ENCODE data around the gene TGFB1I1.

The TGFB1I1 gene

DNA sequence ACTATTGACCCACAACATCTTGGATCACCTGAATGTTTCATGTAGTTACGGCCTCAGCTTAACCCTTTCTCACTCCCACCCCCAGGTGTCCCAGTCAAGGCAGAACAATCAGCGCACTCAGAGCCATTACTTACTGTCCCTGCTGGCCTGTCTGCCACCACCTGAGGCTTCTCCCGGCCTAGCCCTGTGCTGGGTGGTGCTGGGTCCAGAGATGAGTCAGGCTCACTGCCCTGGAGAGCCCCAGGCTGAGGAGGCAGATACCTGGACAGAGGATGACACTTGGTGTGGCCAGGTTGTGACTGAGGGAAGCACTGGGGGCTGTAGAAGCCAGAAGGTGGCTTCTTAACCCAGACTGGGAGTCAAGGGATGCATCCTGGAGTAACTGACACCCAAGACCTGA is 7.0 kb downstream of the TGFB1I1 start:
- H3F3A ChIP-seq (ENCODE audit: insufficient read depth), result no peaks in the 10 kb centered on the region
- H3K4me3 ChIP-seq (ENCODE audit: insufficient read depth, low read length, poor library complexity, severe bottlenecking), result no peak overlapping the region
- no peak overlapping the region for H2AFZ ChIP-seq (ENCODE audit: low read depth, low read length, severe bottlenecking)
- H3K9ac ChIP-seq (ENCODE audit: low read length), result no peak overlapping the region
- no peaks in the 10 kb centered on the region for H3K79me2 ChIP-seq (ENCODE audit: insufficient read depth, low read length)
- no peaks in the 10 kb centered on the region for H4K20me1 ChIP-seq (ENCODE audit: low read depth, low read length)
- H3K36me3 ChIP-seq (ENCODE audit: low read length), result no peaks in the 10 kb centered on the region
- no peak overlapping the region for H3K4me2 ChIP-seq (ENCODE audit: low read depth, low read length, poor library complexity, severe bottlenecking)
- no peak for TF ChIP-seq EZH2phosphoT487 (conservative IDR thresholded peaks at IDR 0.05; ENCODE audit: low read length)
- TF ChIP-seq, protein P1, sequence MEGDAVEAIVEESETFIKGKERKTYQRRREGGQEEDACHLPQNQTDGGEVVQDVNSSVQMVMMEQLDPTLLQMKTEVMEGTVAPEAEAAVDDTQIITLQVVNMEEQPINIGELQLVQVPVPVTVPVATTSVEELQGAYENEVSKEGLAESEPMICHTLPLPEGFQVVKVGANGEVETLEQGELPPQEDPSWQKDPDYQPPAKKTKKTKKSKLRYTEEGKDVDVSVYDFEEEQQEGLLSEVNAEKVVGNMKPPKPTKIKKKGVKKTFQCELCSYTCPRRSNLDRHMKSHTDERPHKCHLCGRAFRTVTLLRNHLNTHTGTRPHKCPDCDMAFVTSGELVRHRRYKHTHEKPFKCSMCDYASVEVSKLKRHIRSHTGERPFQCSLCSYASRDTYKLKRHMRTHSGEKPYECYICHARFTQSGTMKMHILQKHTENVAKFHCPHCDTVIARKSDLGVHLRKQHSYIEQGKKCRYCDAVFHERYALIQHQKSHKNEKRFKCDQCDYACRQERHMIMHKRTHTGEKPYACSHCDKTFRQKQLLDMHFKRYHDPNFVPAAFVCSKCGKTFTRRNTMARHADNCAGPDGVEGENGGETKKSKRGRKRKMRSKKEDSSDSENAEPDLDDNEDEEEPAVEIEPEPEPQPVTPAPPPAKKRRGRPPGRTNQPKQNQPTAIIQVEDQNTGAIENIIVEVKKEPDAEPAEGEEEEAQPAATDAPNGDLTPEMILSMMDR (IDR thresholded peaks at IDR 0.05; ENCODE audit: insufficient read depth, low read length, poor library complexity, severe bottlenecking), result no peak
- no peaks in the 10 kb centered on the region for H3K27me3 ChIP-seq (ENCODE audit: low read length)
- no peak overlapping the region for H3K27ac ChIP-seq (ENCODE audit: low read depth, low read length)
- H3K9me2 ChIP-seq (replicated peaks; ENCODE audit: insufficient read depth, low read length), result no peaks in the 10 kb centered on the region
- H3K9me3 ChIP-seq (ENCODE audit: insufficient read depth, low read length), result no peaks in the 10 kb centered on the region

DNA sequence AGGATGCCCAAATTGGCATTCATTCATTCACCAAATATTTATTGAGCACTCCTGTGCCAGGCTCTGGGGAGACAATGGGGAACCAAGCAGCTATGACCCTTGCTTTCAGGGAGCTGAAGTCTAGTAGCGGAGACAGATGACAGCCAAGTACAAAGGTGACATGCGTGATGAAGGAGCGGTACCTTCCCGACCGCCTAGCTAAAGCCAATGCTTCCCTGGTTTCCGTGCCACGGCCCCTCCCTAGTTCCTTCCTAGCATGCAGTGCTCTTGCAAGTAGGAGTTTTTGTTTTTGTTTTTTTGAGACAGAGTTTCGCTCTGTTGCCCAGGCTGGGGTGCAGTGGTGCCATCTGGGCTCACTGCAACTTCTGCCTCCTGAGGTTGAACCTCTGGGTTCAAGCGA is 7.8 kb downstream of the TGFB1I1 start:
- Histone ChIP-seq H3K4me3 (ENCODE audit: insufficient read depth, low read length, poor library complexity, severe bottlenecking) (no peak overlapping the region), H3K4me2 (ENCODE audit: low read depth, low read length, poor library complexity, severe bottlenecking) (no peak overlapping the region), H3F3A (ENCODE audit: insufficient read depth) (no peaks in the 10 kb centered on the region), H3K36me3 (ENCODE audit: low read length) (no peaks in the 10 kb centered on the region), H3K9ac (ENCODE audit: low read length) (no peak overlapping the region), H3K27ac (ENCODE audit: low read depth, low read length) (no peak overlapping the region), H3K9me2 (replicated peaks; ENCODE audit: insufficient read depth, low read length) (no peaks in the 10 kb centered on the region), H2AFZ (ENCODE audit: low read depth, low read length, severe bottlenecking) (no peak overlapping the region), H3K9me3 (ENCODE audit: insufficient read depth, low read length) (no peaks in the 10 kb centered on the region), H4K20me1 (ENCODE audit: low read depth, low read length) (no peaks in the 10 kb centered on the region), H3K27me3 (ENCODE audit: low read length) (no peaks in the 10 kb centered on the region), H3K79me2 (ENCODE audit: insufficient read depth, low read length) (no peaks in the 10 kb centered on the region)
- TF ChIP-seq, protein P1 (IDR thresholded peaks at IDR 0.05; ENCODE audit: insufficient read depth, low read length, poor library complexity, severe bottlenecking), result no peak
- TF ChIP-seq EZH2phosphoT487 (conservative IDR thresholded peaks at IDR 0.05; ENCODE audit: low read length), result no peak

DNA sequence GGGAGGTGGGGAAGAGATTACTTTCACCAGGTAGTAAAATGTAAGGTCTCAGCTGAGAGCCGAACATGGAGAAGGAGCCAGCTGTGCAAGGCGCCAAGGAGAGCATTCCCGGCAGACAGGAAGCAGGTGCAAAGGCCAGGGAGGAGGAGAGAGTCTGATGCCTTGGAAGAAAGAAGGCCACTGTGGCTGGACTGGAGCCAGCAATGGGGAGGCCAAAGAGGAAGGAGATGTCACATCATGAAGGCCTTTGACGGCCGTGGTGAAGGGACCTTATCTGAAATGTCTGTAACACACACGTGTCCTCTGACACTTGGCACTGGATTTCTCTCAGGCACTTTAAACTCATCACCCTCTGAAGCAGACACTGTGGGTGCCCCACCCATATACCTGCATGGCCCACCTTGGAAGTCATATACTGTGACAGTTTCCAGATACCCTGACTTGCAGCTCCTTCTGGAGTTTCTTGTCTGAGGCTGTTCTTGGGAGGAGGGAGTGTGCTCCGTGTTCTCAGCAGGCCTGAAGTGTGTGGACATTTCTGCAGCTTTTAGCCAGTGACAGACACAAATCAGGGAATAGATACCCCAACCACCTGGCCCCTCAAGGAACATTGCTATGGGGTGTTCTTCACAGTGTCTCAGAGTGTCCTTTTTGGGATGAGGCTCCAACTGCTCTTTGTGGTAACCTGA is 9.0 kb downstream of the TGFB1I1 start:
- no peaks in the 10 kb centered on the region for H3K9me3 ChIP-seq (ENCODE audit: insufficient read depth, low read length)
- H3K9me2 ChIP-seq (replicated peaks; ENCODE audit: insufficient read depth, low read length), result no peaks in the 10 kb centered on the region
- H3K4me3 ChIP-seq (ENCODE audit: insufficient read depth, low read length, poor library complexity, severe bottlenecking), result no peak overlapping the region
- no peak overlapping the region for H3K4me2 ChIP-seq (ENCODE audit: low read depth, low read length, poor library complexity, severe bottlenecking)
- no peaks in the 10 kb centered on the region for H3K79me2 ChIP-seq (ENCODE audit: insufficient read depth, low read length)
- no peaks in the 10 kb centered on the region for H3K27me3 ChIP-seq (ENCODE audit: low read length)
- no peak overlapping the region for H3K9ac ChIP-seq (ENCODE audit: low read length)
- H3K27ac ChIP-seq (ENCODE audit: low read depth, low read length), result no peak overlapping the region
- no peaks in the 10 kb centered on the region for H3F3A ChIP-seq (ENCODE audit: insufficient read depth)
- no peak overlapping the region for H2AFZ ChIP-seq (ENCODE audit: low read depth, low read length, severe bottlenecking)
- TF ChIP-seq, protein P1 (IDR thresholded peaks at IDR 0.05; ENCODE audit: insufficient read depth, low read length, poor library complexity, severe bottlenecking), result no peak
- H3K36me3 ChIP-seq (ENCODE audit: low read length), result no peaks in the 10 kb centered on the region
- H4K20me1 ChIP-seq (ENCODE audit: low read depth, low read length), result no peaks in the 10 kb centered on the region

All from SU-DHL-6 (cell line).